IMR-90 (cell line): ENCODE data around the gene FAS. TPM values are rescaled to one million over a fixed set of nuclear protein-coding genes. Genes with fewer than 3 reads are reported as not detected.

Source experiments
- ATAC-seq: fragments of 200-7000 bp; cut with Tn5 transposase; 2 replicates; pipeline ENCODE4 v1.9.1; 2020; ENCODE audit warnings: low read depth, mild to moderate bottlenecking, moderate library complexity
- BruUV-seq: library from RNA; stranded (reverse); fragments of 400-500 nt; replicated peaks from 2 replicates; lab custom pipeline; 2021; lab: Mats Ljungman, UMichigan
- CTCF ChIA-PET: fragments of 300-600 bp; formaldehyde crosslinking; extraction: SDS; loops from one replicate; lab custom pipeline; 2021; ENCODE audit warnings: antibody characterized with exemption; lab: Yijun Ruan, JAX
- POLR2A ChIA-PET: fragments of 300-600 bp; sonication (Branson Sonifier 250); formaldehyde crosslinking; loops from one replicate; lab custom pipeline; 2022; ENCODE audit warnings: antibody characterized with exemption; ENCODE audit not compliant: unreplicated experiment; lab: Charles Lee
- DNase-seq: peaks from one replicate; pipeline ENCODE4 v3.0.0; 2013
- H2AFZ ChIP-seq: replicated peaks from 2 replicates; pipeline ENCODE3; 2013; ENCODE audit warnings: low read length, mild to moderate bottlenecking; ENCODE audit not compliant: poor library complexity
- H2AK5ac ChIP-seq: 2 replicates; pipeline ENCODE4 v1.6.1; 2013; ENCODE audit warnings: low read depth, low read length, inconsistent platforms
- H2AK9ac ChIP-seq: replicated peaks from 2 replicates; pipeline ENCODE3; 2013; ENCODE audit warnings: mild to moderate bottlenecking, low read depth, low read length, moderate library complexity; ENCODE audit not compliant: poor library complexity
- H2BK120ac ChIP-seq: 2 replicates; pipeline ENCODE4 v1.6.1; 2013; ENCODE audit warnings: low read depth, low read length, inconsistent platforms
- H2BK15ac ChIP-seq: 3 replicates; pipeline ENCODE4 v1.6.1; 2013; ENCODE audit warnings: low read depth, low read length, inconsistent platforms
- H2BK20ac ChIP-seq: 2 replicates; pipeline ENCODE4 v1.6.1; 2013; ENCODE audit warnings: low read depth, mild to moderate bottlenecking, inconsistent platforms, low read length, moderate library complexity
- H2BK5ac ChIP-seq: 2 replicates; pipeline ENCODE4 v1.6.1; 2013; ENCODE audit warnings: mild to moderate bottlenecking, low read depth, low read length, inconsistent platforms; ENCODE audit not compliant: poor library complexity, severe bottlenecking
- H3K14ac ChIP-seq: replicated peaks from 2 replicates; pipeline ENCODE4 v1.6.1; 2013; ENCODE audit warnings: low read depth, low read length, inconsistent platforms
- H3K18ac ChIP-seq: 2 replicates; pipeline ENCODE4 v1.6.1; 2013; ENCODE audit warnings: low read depth, low read length, control low read depth
- H3K23ac ChIP-seq: 2 replicates; pipeline ENCODE4 v1.6.1; 2013; ENCODE audit warnings: low read depth, low read length, inconsistent platforms
- H3K27ac ChIP-seq: 2 replicates; pipeline ENCODE4 v1.5.1; 2013; ENCODE audit warnings: mild to moderate bottlenecking, control low read depth, low read length; ENCODE audit not compliant: insufficient read depth
- H3K27me3 ChIP-seq: 2 replicates; pipeline ENCODE4 v1.6.1; 2013; ENCODE audit warnings: low read length; ENCODE audit not compliant: control insufficient read depth, insufficient read depth
- H3K36me3 ChIP-seq: 2 replicates; pipeline ENCODE4 v1.6.1; 2013; ENCODE audit warnings: low read length, mixed read lengths; ENCODE audit not compliant: control insufficient read depth, insufficient read depth
- H3K4ac ChIP-seq: 2 replicates; pipeline ENCODE4 v1.6.1; 2013; ENCODE audit warnings: low read depth, low read length, inconsistent platforms
- H3K4me1 ChIP-seq: 2 replicates; pipeline ENCODE4 v1.6.1; 2013; ENCODE audit warnings: low read length, mixed read lengths; ENCODE audit not compliant: control insufficient read depth, insufficient read depth
- H3K4me2 ChIP-seq: 2 replicates; pipeline ENCODE4 v1.6.1; 2013; ENCODE audit warnings: low read depth, mild to moderate bottlenecking, control low read depth, low read length, moderate library complexity
- H3K4me3 ChIP-seq: 2 replicates; pipeline ENCODE4 v1.5.1; 2013; ENCODE audit warnings: low read depth, mild to moderate bottlenecking, control low read depth, low read length, moderate library complexity; ENCODE audit not compliant: insufficient read depth
- H3K56ac ChIP-seq: 2 replicates; pipeline ENCODE4 v1.6.1; 2013; ENCODE audit warnings: low read length, inconsistent platforms; ENCODE audit not compliant: insufficient read depth; ENCODE audit errors: extremely low read depth
- H3K79me1 ChIP-seq, 2 experiments: 2 replicates each; pipeline ENCODE4 v1.6.1; 2013; ENCODE audit warnings: low read length in 2 of 2, inconsistent platforms in 1 of 2, low read depth in 1 of 2
- H3K9ac ChIP-seq: 2 replicates; pipeline ENCODE4 v1.6.1; 2013; ENCODE audit warnings: low read depth, low read length, control low read depth
- H3K9me1 ChIP-seq: 2 replicates; pipeline ENCODE4 v1.6.1; 2013; ENCODE audit warnings: low read length, inconsistent platforms; ENCODE audit not compliant: insufficient read depth
- H3K9me3 ChIP-seq: 2 replicates; pipeline ENCODE4 v1.6.1; 2013; ENCODE audit warnings: low read length; ENCODE audit not compliant: control insufficient read depth, insufficient read depth
- H4K20me1 ChIP-seq: 2 replicates; pipeline ENCODE4 v1.6.1; 2013; ENCODE audit warnings: low read length, inconsistent platforms; ENCODE audit not compliant: insufficient read depth
- H4K5ac ChIP-seq: 2 replicates; pipeline ENCODE4 v1.6.1; 2013; ENCODE audit warnings: mild to moderate bottlenecking, low read depth, low read length, control low read depth
- H4K8ac ChIP-seq, 2 experiments: 2 replicates each; pipeline ENCODE4 v1.6.1; 2013; ENCODE audit warnings: low read depth in 2 of 2, low read length in 2 of 2, control low read depth in 1 of 2, inconsistent platforms in 1 of 2
- H4K91ac ChIP-seq: 2 replicates; pipeline ENCODE4 v1.6.1; 2013; ENCODE audit warnings: low read depth, low read length, inconsistent platforms; ENCODE audit not compliant: insufficient read depth
- CEBPB ChIP-seq: IDR thresholded peaks from 2 replicates; pipeline ENCODE4 v1.6.1; 2012; ENCODE audit warnings: low read depth, low read length, improper control_type of control experiment
- CHD1 ChIP-seq: IDR thresholded peaks from 2 replicates; pipeline ENCODE4 v1.6.1; 2012; ENCODE audit warnings: low read depth, low read length, improper control_type of control experiment
- ELK1 ChIP-seq: fragments of 150-350 bp; IDR thresholded peaks from 2 replicates; pipeline ENCODE4 v1.6.1; 2016; ENCODE audit warnings: low read depth, mild to moderate bottlenecking, low read length, moderate library complexity, borderline replicate concordance
- MAZ ChIP-seq: IDR thresholded peaks from 2 replicates; pipeline ENCODE4 v1.6.1; 2012; ENCODE audit warnings: low read depth, mild to moderate bottlenecking, low read length, improper control_type of control experiment, moderate library complexity, borderline replicate concordance
- MXI1 ChIP-seq: IDR thresholded peaks from 2 replicates; pipeline ENCODE4 v1.6.1; 2012; ENCODE audit warnings: low read depth, mild to moderate bottlenecking, low read length, moderate library complexity, borderline replicate concordance
- WGBS, 2 experiments: methylation state at CpG; one replicate each; pipeline versions ENCODE4 v1.1.5 to v1.1.7; 2013; ENCODE audit warnings: missing lambda C conversion rate in 2 of 2; ENCODE audit not compliant: insufficient read length in 1 of 2; ENCODE audit errors: extremely low coverage in 2 of 2; 5-methylcytosine and 5-hydroxymethylcytosine counted together
- dilution Hi-C: fragments of 300-500 bp; cut with HindIII; formaldehyde crosslinking; loops from one replicate; pipeline ENCODE4 v1.14.3; 2018; ENCODE audit warnings: low sequenced_read_pairs; ENCODE audit not compliant: unreplicated experiment
- in situ Hi-C: fragments of 300-500 bp; cut with MboI; formaldehyde crosslinking; loops from 3 replicates; pipeline ENCODE4 v1.14.3; 2019; ENCODE audit warnings: low sequenced_read_pairs, inconsistent platforms, mixed read lengths
- intact Hi-C: fragments of 100-400 bp; cut with micrococcal nuclease; formaldehyde crosslinking; loops from 2 replicates; pipeline ENCODE4 v1.10.0; 2022
- polyA plus RNA-seq, 3 experiments: library from polyadenylated mRNA; depleted of rRNA; stranded (reverse); fragments of >200 nt; gene quantifications; 2 replicates each; pipeline ENCODE4 v1.2.3, GENCODE V29; 2012; ENCODE audit warnings: low replicate concordance in 1 of 3
- total RNA-seq: library from RNA; depleted of rRNA; stranded (reverse); fragments of >200 nt; gene quantifications from 2 replicates; pipeline ENCODE4 v1.2.3, GENCODE V29; 2012

Gene FAS
- total and polyA plus RNA-seq, 2 of the 4 experiments (the other 2 are of a cell fraction): 34.3 to 53.8 TPM

- TF ChIP-seq CHD1 (no peak), CEBPB (peak; percentile 86), ELK1 (no peak)
These were observed at the start of gene FAS (continued) for GRCh38 chr10:88990384-88991160.

GRCh38 chr10:88941026-88941425 is 49.6 kb upstream of the FAS start:
- H3K14ac ChIP-seq: no peak overlapping the region
- no peak overlapping the region for H3K23ac ChIP-seq
- WGBS, 2 experiments: 96% methylated on average over 4 of the region's 6 CpGs; no CpG with 5 or more reads in 1 of the 2 experiments
- H3K27ac ChIP-seq: no peak overlapping the region
- H3K36me3 ChIP-seq: peaks cover 68% of the 10 kb centered on the region
- H3K4ac ChIP-seq: no peak overlapping the region
- no peaks in the 10 kb centered on the region for H3K27me3 ChIP-seq
- DNase-seq (no peak), ATAC-seq (no peak)
- H2AK5ac ChIP-seq: no peak overlapping the region
- no peak overlapping the region for H4K8ac ChIP-seq
- H2AFZ ChIP-seq: no peak overlapping the region
- no peak overlapping the region for H2BK20ac ChIP-seq
- dilution Hi-C loops: no loop called here
- no peaks in the 10 kb centered on the region for H3K4me1 ChIP-seq
- no peaks in the 10 kb centered on the region for H3K9me3 ChIP-seq
- H2BK15ac ChIP-seq: no peak overlapping the region
- H2BK5ac ChIP-seq: no peak overlapping the region
- H3K4me3 ChIP-seq: no peak overlapping the region
- peaks cover 32% of the 10 kb centered on the region for H4K20me1 ChIP-seq
- no peak overlapping the region for H2BK120ac ChIP-seq
- no peak overlapping the region for H3K56ac ChIP-seq
- peaks cover 17 to 44% of the 10 kb centered on the region in 2 experiments; a peak in 3 of 4 replicates for H3K79me1 ChIP-seq
- no peak overlapping the region for H4K91ac ChIP-seq
- H3K18ac ChIP-seq: no peak overlapping the region
- BruUV-seq: no TSS peak
- CTCF ChIA-PET: interaction anchor here (0.7 to 1.3 kb wide), 2 partner anchors 46 kb away, joined by 3 to 4 read pairs; no protein-coding TSS in a partner anchor
- H3K4me2 ChIP-seq: no peak overlapping the region
- TF ChIP-seq MXI1 (no peak), MAZ (no peak), CHD1 (no peak)
- no peak overlapping the region for H4K5ac ChIP-seq
- no peak overlapping the region for H3K9ac ChIP-seq
- H3K9me1 ChIP-seq: peaks cover 3% of the 10 kb centered on the region; the same call in 1 of the 2 replicates
- no peak overlapping the region for H2AK9ac ChIP-seq
- POLR2A ChIA-PET: no interaction called here
- in situ Hi-C loops: loop anchor here (5.0 kb wide), 2 partner anchors 41 to 271 kb away; no protein-coding TSS in a partner anchor
- intact Hi-C loops: no loop called here
